ENCODE measurements around the gene H2BW2.

DNA sequence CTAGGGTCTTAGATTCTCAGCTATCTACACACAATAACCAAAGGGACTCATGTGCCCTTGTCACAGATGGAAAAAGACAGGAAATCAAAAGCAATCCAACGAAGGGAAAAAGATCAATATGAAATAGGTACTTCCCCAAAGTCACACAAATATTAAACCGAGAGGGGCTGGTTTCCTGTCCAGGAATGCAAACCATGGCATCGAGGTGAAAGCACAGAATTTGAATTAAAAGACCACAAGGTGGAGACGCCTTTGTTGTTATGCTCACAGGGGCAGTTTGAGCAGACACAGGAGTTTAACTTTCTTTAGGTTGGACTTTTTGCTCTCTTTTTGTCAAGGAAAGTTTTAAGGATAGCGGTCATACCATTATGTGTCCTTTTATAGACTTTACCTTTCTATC lies 40.5 kb upstream of the H2BW2 start:
- TF ChIP-seq, protein P1, sequence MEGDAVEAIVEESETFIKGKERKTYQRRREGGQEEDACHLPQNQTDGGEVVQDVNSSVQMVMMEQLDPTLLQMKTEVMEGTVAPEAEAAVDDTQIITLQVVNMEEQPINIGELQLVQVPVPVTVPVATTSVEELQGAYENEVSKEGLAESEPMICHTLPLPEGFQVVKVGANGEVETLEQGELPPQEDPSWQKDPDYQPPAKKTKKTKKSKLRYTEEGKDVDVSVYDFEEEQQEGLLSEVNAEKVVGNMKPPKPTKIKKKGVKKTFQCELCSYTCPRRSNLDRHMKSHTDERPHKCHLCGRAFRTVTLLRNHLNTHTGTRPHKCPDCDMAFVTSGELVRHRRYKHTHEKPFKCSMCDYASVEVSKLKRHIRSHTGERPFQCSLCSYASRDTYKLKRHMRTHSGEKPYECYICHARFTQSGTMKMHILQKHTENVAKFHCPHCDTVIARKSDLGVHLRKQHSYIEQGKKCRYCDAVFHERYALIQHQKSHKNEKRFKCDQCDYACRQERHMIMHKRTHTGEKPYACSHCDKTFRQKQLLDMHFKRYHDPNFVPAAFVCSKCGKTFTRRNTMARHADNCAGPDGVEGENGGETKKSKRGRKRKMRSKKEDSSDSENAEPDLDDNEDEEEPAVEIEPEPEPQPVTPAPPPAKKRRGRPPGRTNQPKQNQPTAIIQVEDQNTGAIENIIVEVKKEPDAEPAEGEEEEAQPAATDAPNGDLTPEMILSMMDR (IDR thresholded peaks at IDR 0.05) = no peak
- TF ChIP-seq POLR2A (IDR thresholded peaks at IDR 0.05) = no peak
